Aorta (tissue), 5 donors: Measurements from ENCODE around the gene CIDEC. TPM values are rescaled to one million over a fixed set of nuclear protein-coding genes. Genes with fewer than 3 reads are reported as not detected.
"Not testable (repeated sequence)": the region's sequence is repeated elsewhere in the genome, so short reads cannot be mapped to it uniquely, and the experiment has no call there.

Experiments
- ATAC-seq: fragments of 200-7000 bp; cut with Tn5 transposase; one replicate; pipeline ENCODE4 v1.9.1; 2022; ENCODE audit warnings: moderate library complexity; ENCODE audit not compliant: low FRiP score
- DNase-seq, 2 donors: peaks; one replicate each; pipeline ENCODE4 v3.0.0-alpha.2; 2020
- H3K27ac ChIP-seq, 2 donors: one replicate each; pipeline ENCODE4 v1.5.1; 2013; ENCODE audit warnings: low read length in 2 of 2, mild to moderate bottlenecking in 2 of 2, moderate library complexity in 2 of 2, control low read depth in 1 of 2, inconsistent platforms in 1 of 2, low read depth in 1 of 2
- H3K27me3 ChIP-seq, 2 donors: one replicate each; pipeline ENCODE4 v1.6.1; 2013; ENCODE audit warnings: control low read depth in 1 of 2, low read length in 1 of 2, mild to moderate bottlenecking in 1 of 2, moderate library complexity in 1 of 2; ENCODE audit not compliant: insufficient read depth in 2 of 2, control insufficient read depth in 1 of 2
- H3K36me3 ChIP-seq, 2 donors: one replicate each; pipeline ENCODE4 v1.6.1; 2013; ENCODE audit warnings: control low read depth in 1 of 2, low read length in 1 of 2, mild to moderate bottlenecking in 1 of 2; ENCODE audit not compliant: insufficient read depth in 2 of 2, control insufficient read depth in 1 of 2
- H3K4me1 ChIP-seq, 2 donors: one replicate each; pipeline ENCODE4 v1.6.1; 2013; ENCODE audit warnings: low read length in 2 of 2, control low read depth in 1 of 2, mild to moderate bottlenecking in 1 of 2, moderate library complexity in 1 of 2; ENCODE audit not compliant: insufficient read depth in 2 of 2, control insufficient read depth in 1 of 2
- H3K4me3 ChIP-seq, 2 donors: one replicate each; pipeline ENCODE4 v1.5.1; 2013; ENCODE audit warnings: low read length in 2 of 2, control low read depth in 1 of 2, mild to moderate bottlenecking in 1 of 2
- H3K9me3 ChIP-seq: one replicate; pipeline ENCODE4 v1.6.1; 2013; ENCODE audit warnings: mild to moderate bottlenecking, low read length; ENCODE audit not compliant: control insufficient read depth
- WGBS, 2 donors: extraction: QIAGEN DNeasy Blood & Tissue Kit; methylation state at CpG; one replicate each; pipeline ENCODE4 v1.1.7; 2013; 5-methylcytosine and 5-hydroxymethylcytosine counted together
- intact Hi-C, 2 donors: fragments of 100-400 bp; cut with DNase I; formaldehyde crosslinking; loops; one replicate each; pipeline versions ENCODE4 v1.14.2 to v1.15.0; 2022
- polyA plus RNA-seq, 2 donors: library from polyadenylated mRNA; stranded (reverse); fragments of 200-250 nt; gene quantifications; one replicate each; pipeline ENCODE4 v1.2.3, GENCODE V29; 2013
- total RNA-seq, 2 donors: library from RNA; stranded (reverse); fragmentation: NEBNext Ultra II Directional; extraction: Animal tissue kit (Norgen Biotek cat#: 25700); gene quantifications; one replicate each; pipeline ENCODE4 v1.2.1, GENCODE V29; 2021
- donor health status: healthy with polysubstance abuse.
- donor health status: Bipolar disorder and iron deficiency.
- donor health status: DM: no; HTN: no; CAD: no.
- donor health status: DM: no; HTN: no; CAD: no.
- donor health status: DM: yes; HTN: yes; CAD: no.

Gene CIDEC
- total and polyA plus RNA-seq, 4 donors, result 0.87 to 75.3 (median 1.1) TPM; not detected in 1

DNA sequence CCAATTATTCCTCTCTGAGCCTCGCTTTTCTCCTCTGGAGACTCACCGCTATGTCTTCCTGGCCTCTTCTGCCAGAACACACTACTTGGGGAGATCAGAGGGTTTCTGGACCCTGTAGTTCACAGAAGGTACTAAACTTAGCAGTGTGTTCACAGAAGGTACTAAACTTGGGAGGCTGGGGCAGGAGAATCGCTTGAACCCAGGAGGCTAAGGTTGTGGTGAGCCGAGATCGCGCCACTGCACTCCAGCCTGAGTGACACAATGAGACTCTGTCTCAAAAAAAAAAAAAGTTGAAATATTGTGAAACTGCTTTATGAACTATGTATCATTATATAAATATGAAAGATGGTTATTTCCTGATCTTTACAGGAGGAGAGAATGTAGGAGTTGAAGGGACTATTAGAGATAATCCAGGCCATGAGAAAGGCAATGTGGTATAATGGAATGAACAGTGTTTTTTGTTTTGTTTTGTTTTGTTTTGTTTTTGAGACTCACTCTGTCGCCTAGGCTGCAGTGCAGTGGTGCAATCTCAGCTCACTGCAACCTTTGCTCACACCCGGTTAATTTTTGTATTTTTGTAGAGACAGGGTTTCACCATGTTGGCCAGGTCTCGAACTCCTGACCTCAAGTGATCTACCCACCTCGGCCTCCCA lies 16.8 kb upstream of the CIDEC start:
- intact Hi-C loops, result not testable (repeated sequence)

DNA sequence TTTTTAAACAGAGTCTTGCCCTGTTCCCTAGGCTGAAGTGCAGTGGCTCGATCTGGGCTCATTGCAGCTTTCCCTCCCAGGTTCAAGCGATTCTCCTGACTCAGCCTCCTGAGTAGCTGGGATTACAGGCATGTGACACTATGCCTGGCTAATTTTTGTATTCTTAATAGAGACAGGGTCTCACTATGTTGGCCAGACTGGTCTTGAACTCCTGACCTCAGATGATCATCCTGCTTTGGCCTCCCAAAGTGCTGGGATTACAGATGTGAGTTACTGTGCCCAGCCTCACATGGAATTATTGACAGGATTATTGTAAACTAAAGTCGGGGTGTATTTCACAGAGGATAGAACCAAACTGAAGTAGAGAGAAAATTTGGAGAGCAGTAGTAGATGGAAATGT lies 15.7 kb upstream of the CIDEC start:
- not testable (repeated sequence) for H3K27ac ChIP-seq
- 95 to 97% methylated on average over 3 of the region's 3 CpGs for WGBS, 2 donors

More for the DNA sequence above, 16.8 kb upstream of the CIDEC start:
- not testable (repeated sequence) for DNase-seq, H3K27ac ChIP-seq, H3K9me3 ChIP-seq, H3K4me1 ChIP-seq, ATAC-seq, H3K4me3 ChIP-seq, H3K27me3 ChIP-seq, H3K36me3 ChIP-seq
- WGBS, 2 donors, result 95 to 96% methylated on average over 9 to 10 of the region's 10 CpGs

DNA sequence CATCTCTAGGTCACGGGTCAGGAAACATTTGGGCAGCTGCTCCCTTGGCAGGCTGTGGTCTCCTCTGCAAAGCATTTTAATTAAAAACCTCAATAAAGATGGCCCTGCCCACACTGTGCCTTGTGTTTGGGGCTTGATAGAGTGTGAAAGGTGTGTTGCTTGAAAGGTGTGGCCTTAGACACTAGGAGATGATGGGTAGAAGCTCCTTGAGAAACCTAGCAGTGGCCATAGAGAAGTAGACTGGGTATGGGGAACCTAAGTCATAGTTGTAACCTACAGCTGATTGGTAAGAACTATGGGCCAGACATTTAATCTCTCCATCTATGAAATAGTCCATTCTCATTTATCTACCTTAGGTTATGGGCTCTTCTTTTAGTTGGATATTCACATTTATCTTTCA lies 13.7 kb upstream of the CIDEC start:
- WGBS, 2 donors, result 91 to 93% methylated on average over 1 of the region's 1 CpG
- Histone ChIP-seq H3K4me1 (peaks cover 0 to 4% of the 10 kb centered on the region in 2 donors), H3K9me3 (no peaks in the 10 kb centered on the region), H3K4me3 (no peak overlapping the region), H3K27ac (no peak overlapping the region), H3K27me3 (no peaks in the 10 kb centered on the region), H3K36me3 (peaks cover 0 to 6% of the 10 kb centered on the region in 2 donors)
- ATAC-seq, result no peak
- intact Hi-C loops, result no loop called here
- peak in 1 of 2 donors; percentile 12 for DNase-seq

More for the DNA sequence above, 15.7 kb upstream of the CIDEC start:
- H3K36me3 ChIP-seq, H3K4me3 ChIP-seq, ATAC-seq, H3K9me3 ChIP-seq, DNase-seq, H3K4me1 ChIP-seq, intact Hi-C loops, H3K27me3 ChIP-seq: not testable (repeated sequence)

DNA sequence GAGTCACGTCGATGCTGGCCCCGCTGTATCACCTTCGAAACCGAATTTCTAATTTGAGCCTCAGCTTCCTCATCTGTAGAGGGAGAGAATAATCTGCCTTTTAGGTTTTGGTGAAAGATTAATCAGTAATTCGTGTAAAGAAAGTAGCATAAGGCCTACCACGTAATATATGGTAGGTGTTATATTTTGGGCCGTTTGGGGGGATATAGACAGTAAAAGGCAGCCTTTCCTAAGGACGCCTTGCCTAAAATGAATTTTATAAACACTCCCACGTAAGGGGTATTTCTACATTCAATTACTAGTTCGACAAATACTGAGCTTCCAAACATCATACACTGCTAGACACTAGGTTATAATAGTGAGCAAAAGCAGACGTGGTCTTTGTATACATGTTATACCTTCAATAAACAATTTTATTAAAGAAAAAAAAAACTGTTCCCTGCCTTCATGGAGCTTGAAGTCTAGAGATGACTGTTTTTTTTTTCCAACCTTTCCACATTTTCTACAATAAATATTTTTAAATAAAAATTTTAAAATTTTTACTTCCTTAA lies 11.1 kb upstream of the CIDEC start:
- intact Hi-C loops, result loop anchor here in 1 of 2 donors (2.0 kb wide), 1 partner anchor 24 kb away; no protein-coding TSS in a partner anchor
- peak overlapping the region in 1 of 2 donors; percentile 98 for H3K27ac ChIP-seq

DNA sequence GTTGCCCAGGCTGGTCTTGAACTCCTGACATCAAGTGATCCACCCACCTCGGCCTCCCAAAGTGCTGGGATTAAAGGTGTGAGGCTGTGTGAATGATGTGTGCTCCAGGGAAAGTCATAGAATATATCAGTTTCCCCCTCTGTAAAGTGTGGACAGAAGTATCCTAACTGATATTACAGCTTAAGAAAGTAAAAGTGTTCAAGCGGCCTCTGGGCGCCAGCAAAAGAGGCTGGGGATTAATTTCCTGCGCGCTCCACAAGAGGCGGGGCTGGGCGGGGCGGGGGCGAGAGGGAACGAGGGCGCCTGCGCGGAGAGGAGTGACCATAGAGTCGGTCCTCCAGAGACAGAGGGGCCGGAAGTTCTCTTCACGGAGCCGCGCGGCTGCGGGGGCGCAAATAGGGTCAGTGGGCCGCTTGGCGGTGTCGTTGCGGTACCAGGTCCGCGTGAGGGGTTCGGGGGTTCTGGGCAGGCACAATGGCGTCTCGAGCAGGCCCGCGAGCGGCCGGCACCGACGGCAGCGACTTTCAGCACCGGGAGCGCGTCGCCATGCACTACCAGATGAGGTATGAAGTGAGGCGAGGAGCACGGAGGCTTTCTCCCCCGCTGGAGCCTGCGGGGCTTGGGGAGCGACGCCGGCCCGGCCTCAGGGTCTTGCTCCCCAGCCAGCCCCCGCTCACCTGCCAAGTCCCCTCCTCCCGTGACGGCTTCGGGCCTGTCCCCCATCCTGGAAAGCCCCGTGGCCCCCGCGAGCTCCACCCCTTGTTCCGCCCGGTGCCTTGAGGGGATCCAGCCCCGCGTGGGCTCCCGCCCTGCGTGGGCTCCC lies 10.4 kb upstream of the CIDEC start, which contains the start of gene JAGN1:
Gene JAGN1, plus strand, starts transcription at position 362 of the 823 bp plus-strand sequence. Its CDS starts 113 bp downstream, at position 475.
- Histone ChIP-seq H3K4me3 (peak within 1 kb of the TSS; percentile 66 to 87), H3K36me3 (peaks cover 0 to 6% of the 10 kb centered on the region in 2 donors), H3K27ac (peak within 1 kb of the TSS in 1 of 2 donors; percentile 98), H3K9me3 (no peaks in the 10 kb centered on the region), H3K4me1 (peaks cover 0 to 4% of the 10 kb centered on the region in 2 donors), H3K27me3 (no peaks in the 10 kb centered on the region)
- WGBS, 2 donors, result 1% methylated on average over 58 to 62 of the region's 62 CpGs
- ATAC-seq (peak; percentile 96), DNase-seq (peak; percentile 91 to 97)
- intact Hi-C loops, result loop anchor here in 1 of 2 donors (2.0 kb wide), 1 partner anchor 24 kb away; no protein-coding TSS in a partner anchor

More for the DNA sequence above, 11.1 kb upstream of the CIDEC start:
- Histone ChIP-seq H3K4me3 (peak overlapping the region; percentile 66 to 87), H3K4me1 (peaks cover 0 to 4% of the 10 kb centered on the region in 2 donors), H3K36me3 (peaks cover 0 to 6% of the 10 kb centered on the region in 2 donors), H3K27me3 (no peaks in the 10 kb centered on the region), H3K9me3 (no peaks in the 10 kb centered on the region)
- DNase-seq (no peak), ATAC-seq (no peak)
- WGBS, 2 donors, result 9% methylated on average over 12 of the region's 12 CpGs

DNA sequence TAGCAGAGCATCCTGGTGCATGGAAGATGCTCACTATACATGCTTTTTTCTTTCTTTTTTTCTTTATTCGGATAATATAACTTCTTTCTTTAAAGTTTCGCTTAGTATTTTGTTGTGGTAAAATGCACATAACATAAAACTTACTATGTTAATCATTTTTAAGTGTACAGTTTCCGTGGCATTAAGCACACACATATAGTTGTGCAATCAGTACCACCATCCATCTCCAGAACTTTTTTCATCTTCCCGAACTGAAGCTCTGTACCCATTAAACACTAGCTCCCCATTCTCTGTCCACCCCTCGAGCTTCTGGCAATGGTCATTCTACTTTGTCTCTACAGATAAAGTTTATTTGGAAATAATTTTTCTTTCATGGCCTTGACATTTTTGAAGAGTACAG lies 9.4 kb upstream of the CIDEC start:
- DNase-seq, result no peak
- no peaks in the 10 kb centered on the region for H3K27me3 ChIP-seq
- peaks cover 0 to 4% of the 10 kb centered on the region in 2 donors for H3K4me1 ChIP-seq
- 76 to 78% methylated on average over 5 of the region's 5 CpGs for WGBS, 2 donors
- intact Hi-C loops, result no loop called here
- no peak overlapping the region for H3K27ac ChIP-seq
- ATAC-seq, result no peak
- H3K9me3 ChIP-seq, result no peaks in the 10 kb centered on the region
- no peak overlapping the region for H3K4me3 ChIP-seq
- peaks cover 0 to 6% of the 10 kb centered on the region in 2 donors for H3K36me3 ChIP-seq

DNA sequence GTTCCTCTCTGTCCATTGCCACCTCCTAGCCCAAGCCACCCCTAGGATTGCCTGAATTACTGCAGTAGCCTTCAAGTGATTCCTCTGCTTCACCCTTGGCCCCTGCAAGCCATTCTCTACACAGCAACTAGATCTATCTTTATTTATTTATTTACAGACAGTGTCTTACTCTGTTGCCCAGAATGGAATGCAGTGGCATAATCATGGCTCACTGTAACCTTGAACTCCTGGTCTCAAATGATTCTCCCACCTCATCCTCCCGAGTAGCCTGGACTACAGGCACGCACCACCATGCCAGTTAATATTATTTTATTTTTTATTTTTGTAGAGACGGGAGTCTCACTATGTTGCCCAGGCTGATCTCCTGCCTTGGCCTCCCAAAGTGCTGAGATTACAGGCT lies 8.5 kb upstream of the CIDEC start:
- 86% methylated on average over 3 of the region's 3 CpGs for whole genome bisulfite sequencing, 2 donors
- H3K27me3 ChIP-seq, result no peaks in the 10 kb centered on the region
- intact Hi-C loops, result no loop called here
- ATAC-seq, result no peak
- peaks cover 0 to 6% of the 10 kb centered on the region in 2 donors for H3K36me3 ChIP-seq
- no peak overlapping the region for H3K4me3 ChIP-seq
- H3K4me1 ChIP-seq, result peaks cover 0 to 4% of the 10 kb centered on the region in 2 donors
- H3K27ac ChIP-seq, result no peak overlapping the region
- no peaks in the 10 kb centered on the region for H3K9me3 ChIP-seq
- peak in 1 of 2 donors; percentile 9 for DNase-seq

DNA sequence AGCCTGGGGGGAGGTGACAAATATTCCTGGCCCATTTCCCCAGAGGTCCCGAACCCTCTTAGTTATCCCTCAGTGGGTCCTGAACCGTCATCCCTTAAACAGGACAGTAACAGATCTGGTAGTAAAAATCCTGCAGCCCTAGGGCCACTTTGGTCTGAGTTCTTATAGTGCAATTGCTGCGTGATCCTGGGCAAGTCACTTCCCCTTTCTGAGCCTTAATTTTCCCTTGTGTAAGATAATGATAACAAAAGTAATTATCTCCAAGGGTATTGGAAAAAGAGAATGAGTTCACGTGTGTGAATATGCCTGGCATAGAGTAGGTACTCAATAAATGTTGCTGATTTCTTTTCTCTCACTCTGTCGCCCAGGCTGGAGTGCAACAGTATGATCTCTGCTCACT lies 7.4 kb upstream of the CIDEC start:
- 88 to 89% methylated on average over 5 of the region's 5 CpGs for WGBS, 2 donors
- H3K4me1 ChIP-seq, result peaks cover 0 to 4% of the 10 kb centered on the region in 2 donors
- H3K27ac ChIP-seq, result no peak overlapping the region
- ATAC-seq, result no peak
- no peaks in the 10 kb centered on the region for H3K36me3 ChIP-seq
- intact Hi-C loops, result no loop called here
- no peak for DNase-seq
- no peak overlapping the region for H3K4me3 ChIP-seq
- no peaks in the 10 kb centered on the region for H3K9me3 ChIP-seq
- H3K27me3 ChIP-seq, result no peaks in the 10 kb centered on the region
